Sigmoid colon (tissue), 4 donors: ENCODE results near the gene FOXP3.

Experiments
- POLR2AphosphoS5 ChIP-seq, 4 donors: sonication (generic); formaldehyde crosslinking; IDR thresholded peaks; one replicate each; pipeline ENCODE4 v1.6.1; 2017; ENCODE audit warnings: antibody characterized with exemption in 4 of 4
- TF ChIP-seq, protein P1 (sequence below), 4 experiments: fragments of 450-650 bp in 3 of 4; fragments of 200-600 bp in 1 of 4; IDR thresholded peaks; one replicate each; pipeline ENCODE4 v1.5.1; 2016 to 2019; ENCODE audit warnings: antibody characterized with exemption in 4 of 4, mild to moderate bottlenecking in 3 of 4, moderate library complexity in 2 of 4

DNA sequence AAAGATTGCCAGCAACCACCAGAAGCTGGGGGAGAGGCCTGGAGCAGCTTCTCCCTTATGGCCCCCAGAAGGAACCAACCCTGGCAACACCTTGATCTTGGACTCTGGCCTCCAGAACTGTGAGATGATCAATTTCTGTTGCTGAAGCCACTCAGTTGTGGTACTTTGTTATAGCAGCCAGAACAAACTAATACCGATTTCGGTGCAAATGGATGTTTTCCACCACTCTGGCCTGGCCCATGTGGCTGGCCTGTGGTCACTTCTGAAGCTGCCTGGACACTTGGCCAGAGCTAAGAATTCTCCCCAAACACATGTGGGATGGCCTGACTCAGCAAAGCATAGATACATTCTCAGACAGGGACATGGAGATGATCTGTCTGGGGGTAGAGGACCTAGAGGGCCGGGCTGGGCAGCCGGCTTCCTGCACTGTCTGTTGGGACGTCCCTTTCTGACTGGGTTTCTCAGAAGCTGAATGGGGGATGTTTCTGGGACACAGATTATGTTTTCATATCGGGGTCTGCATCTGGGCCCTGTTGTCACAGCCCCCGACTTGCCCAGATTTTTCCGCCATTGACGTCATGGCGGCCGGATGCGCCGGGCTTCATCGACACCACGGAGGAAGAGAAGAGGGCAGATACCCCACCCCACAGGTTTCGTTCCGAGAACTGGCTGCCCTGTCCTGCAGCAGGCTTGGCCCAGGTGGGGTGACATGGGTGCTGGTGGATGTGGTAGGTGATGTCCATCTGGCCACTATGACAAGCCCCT, 4.1 kb downstream of the FOXP3 start:
- TF ChIP-seq, protein P1, sequence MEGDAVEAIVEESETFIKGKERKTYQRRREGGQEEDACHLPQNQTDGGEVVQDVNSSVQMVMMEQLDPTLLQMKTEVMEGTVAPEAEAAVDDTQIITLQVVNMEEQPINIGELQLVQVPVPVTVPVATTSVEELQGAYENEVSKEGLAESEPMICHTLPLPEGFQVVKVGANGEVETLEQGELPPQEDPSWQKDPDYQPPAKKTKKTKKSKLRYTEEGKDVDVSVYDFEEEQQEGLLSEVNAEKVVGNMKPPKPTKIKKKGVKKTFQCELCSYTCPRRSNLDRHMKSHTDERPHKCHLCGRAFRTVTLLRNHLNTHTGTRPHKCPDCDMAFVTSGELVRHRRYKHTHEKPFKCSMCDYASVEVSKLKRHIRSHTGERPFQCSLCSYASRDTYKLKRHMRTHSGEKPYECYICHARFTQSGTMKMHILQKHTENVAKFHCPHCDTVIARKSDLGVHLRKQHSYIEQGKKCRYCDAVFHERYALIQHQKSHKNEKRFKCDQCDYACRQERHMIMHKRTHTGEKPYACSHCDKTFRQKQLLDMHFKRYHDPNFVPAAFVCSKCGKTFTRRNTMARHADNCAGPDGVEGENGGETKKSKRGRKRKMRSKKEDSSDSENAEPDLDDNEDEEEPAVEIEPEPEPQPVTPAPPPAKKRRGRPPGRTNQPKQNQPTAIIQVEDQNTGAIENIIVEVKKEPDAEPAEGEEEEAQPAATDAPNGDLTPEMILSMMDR (IDR thresholded peaks at IDR 0.05): no peak
- no peak for TF ChIP-seq POLR2AphosphoS5 (IDR thresholded peaks at IDR 0.05)
